Stimulated activated naive CD4-positive, alpha-beta T cell (primary cell): ENCODE data around the gene MTX2.

Experiments used
- DNase-seq, 6 experiments: peaks; one replicate each; lab custom pipeline; 2025; lab: John Stamatoyannopoulos, UW

The MTX2 gene

GRCh38 chr2:176269319-176270099 is at the start of gene MTX2:
TSS of gene MTX2 (plus strand) at chr2:176269442. CDS start at chr2:176269630, 188 bp downstream.
- peak; percentile 52 to 89 (median 78) for DNase-seq

DNA sequence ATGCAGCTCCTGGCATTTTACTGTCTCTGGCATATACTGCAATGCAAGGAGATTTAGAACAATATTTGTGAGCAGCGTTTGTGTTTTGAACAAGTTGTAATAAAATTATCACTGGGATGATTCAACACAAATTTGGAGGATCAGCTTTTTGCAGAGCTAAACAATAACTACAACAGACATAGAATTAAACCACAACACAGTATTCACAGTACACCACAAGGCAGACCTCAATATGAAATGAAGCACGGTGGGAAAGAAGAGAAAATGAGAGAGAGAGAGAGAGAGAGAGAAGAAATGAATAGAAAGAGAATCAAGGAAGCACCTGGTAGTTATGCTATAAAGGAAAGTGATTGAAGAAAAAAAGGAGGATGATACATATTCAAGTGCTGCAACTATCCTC is 41.4 kb upstream of the MTX2 start:
- DNase-seq = no peak

DNA sequence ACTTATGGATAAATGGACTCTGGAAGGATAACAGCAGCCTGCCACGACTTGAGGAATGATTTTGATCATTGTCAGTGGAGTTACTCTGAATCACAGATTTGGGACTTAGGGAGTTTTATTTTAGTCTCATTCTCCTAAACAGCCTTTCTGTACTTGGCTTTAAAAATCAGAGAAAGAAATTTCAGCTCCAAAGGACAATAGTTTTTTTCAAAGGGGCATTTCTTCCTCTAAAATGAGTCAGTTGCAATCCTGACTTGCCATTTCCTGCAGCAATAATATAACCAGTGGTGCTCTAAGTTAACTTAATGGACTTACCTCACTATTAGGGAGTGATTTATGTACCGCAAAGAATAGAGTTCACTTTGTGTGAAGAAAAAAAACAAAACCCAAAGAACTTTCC is 35.1 kb upstream of the MTX2 start:
- no peak for DNase-seq

DNA sequence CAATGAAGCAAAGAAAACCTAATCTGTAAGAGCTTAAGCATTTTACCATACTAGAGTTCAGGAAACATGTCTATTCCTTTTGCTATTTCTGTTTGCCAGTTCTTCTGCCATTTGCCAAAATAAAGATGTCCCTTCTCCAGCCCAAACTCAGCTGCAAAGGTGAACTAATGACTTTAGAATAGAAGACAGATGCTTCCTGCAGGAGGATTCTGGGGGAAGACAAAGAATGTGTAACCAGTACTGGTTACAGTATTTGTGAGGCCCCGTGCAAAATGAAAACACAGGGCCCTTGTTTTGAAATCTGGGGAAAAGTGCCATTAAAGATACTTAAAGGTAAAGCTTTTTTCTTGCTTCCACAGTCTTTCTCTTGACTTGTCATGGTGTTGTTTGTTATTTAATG is 34.3 kb upstream of the MTX2 start:
- DNase-seq = no peak

DNA sequence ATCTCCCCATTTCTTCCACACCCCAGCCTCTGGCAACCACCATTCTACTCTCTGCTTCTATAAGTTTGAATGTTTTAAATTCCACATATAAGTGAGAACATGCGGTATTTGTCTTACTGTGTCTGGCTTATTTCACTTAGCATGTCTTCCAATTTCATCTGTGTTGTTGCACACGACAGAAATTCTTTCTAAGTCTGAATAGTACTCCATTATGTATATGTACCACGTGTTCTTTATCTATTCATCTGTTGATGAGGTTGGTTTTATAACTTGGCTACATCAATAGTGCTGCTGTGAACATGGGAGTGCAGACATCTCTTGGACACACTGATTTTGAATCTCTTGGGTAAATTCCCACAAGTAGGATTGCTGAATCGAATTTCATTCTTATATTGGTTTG is 31.8 kb upstream of the MTX2 start:
- no peak for DNase-seq

- no peak for DNase-seq
Measured at GRCh38 chr2:176239031-176239430, 30.2 kb upstream of the MTX2 start.

GRCh38 chr2:176240301-176240700 is 28.9 kb upstream of the MTX2 start:
- no peak for DNase-seq

- DNase-seq = no peak
Measured at GRCh38 chr2:176242276-176242675, 27.0 kb upstream of the MTX2 start.

GRCh38 chr2:176246331-176246730 is 22.9 kb upstream of the MTX2 start:
- DNase-seq = no peak

GRCh38 chr2:176247859-176248258 is 21.4 kb upstream of the MTX2 start:
- no peak for DNase-seq

DNA sequence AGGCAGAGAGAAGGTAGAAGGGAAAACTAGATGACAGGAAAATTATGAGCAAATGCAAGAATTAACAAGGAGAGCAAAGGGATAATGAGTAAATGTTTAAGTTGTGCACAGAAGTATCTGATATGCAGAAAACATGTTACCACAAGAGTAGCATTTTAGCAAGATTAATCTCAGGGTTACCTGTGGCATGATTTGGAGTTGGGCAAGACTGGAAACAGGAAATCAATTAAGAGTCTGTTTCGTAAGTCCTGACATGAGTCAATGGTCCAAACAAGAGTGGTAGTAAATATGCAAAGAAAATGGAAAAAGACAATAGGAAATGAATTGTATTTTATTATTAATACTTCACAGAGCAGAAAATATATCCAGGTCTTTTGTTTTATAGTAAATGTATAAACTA is 17.3 kb upstream of the MTX2 start:
- no peak for DNase-seq

- DNase-seq = no peak
Measured at GRCh38 chr2:176260689-176261088, 8.6 kb upstream of the MTX2 start.

- no peak for DNase-seq
Measured at GRCh38 chr2:176261136-176261535, 8.1 kb upstream of the MTX2 start.

- DNase-seq = no peak
Measured at GRCh38 chr2:176268976-176269318, 295 bp upstream of the MTX2 start.

DNA sequence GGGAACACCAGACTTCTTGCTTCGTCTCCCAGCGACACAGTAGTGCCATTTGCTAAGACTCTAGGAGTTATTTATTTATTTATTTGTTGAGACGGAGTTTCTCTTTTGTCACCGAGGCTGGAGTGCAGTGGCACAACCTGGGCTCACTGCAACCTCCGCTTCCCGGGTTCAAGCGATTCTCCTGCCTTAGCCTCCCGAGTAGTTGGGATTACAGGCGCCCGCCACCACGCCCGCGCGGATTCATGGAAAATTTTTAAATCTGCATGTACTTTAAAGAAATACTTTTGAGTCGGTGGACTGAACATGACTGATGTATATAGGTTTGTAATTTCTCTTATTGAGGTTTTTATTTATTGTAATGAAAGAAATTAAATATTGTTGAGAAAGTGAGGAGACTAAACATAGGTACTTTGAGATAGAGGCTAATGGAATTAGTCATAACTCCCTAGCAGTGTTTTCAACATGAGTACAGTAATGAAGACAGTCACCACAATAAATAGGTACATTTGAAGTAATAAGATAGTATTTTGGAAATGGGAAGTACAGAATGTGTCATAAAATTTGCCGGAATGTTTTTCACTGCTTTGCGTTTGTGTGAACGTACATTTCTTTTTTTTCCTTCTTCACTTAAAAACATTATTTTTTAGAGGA is 983 bp downstream of the MTX2 start:
- no peak for DNase-seq

- no peak for DNase-seq
Measured at GRCh38 chr2:176272870-176273459, 3.7 kb downstream of the MTX2 start.

DNA sequence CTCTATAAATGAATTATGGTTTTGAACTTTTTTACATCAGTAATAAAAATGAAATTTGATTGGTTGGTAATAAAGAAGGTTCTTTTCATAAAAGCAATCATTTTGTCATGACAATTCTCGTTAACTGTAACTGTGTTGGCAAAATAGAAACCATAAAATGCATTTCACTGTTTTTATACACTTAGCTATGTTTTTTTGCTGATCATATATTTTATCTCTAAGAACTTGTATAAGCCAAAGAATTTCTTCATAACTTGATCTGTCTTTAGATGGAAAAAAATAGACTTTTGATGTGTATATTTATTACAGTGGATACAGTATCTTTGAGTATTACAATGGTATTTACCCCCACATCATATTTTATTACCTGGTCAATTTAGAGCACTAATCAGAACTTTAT is 9.7 kb downstream of the MTX2 start:
- DNase-seq = no peak

DNA sequence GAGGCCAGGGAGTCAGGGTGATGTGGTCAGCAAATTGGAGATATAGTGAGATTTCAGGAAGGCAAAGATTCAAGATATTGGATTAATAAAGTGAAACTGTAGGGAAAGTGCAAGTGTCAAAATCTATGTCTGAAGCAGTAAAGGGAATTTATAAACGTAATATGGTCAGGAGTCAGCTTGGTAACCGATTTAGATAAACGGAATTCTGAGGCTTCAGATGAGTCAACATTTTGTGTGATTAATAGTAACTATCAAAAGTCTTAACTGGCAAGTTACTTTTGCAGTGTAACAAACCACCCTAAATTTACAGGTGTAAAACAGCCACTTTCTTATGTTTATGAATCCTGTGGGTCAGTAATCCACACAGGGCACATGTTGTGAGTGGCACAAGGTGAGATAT is 10.9 kb downstream of the MTX2 start:
- DNase-seq = no peak

GRCh38 chr2:176280867-176281658 is 11.8 kb downstream of the MTX2 start:
- DNase-seq = no peak

- DNase-seq = no peak
Measured at GRCh38 chr2:176283291-176284068, 14.2 kb downstream of the MTX2 start.

DNA sequence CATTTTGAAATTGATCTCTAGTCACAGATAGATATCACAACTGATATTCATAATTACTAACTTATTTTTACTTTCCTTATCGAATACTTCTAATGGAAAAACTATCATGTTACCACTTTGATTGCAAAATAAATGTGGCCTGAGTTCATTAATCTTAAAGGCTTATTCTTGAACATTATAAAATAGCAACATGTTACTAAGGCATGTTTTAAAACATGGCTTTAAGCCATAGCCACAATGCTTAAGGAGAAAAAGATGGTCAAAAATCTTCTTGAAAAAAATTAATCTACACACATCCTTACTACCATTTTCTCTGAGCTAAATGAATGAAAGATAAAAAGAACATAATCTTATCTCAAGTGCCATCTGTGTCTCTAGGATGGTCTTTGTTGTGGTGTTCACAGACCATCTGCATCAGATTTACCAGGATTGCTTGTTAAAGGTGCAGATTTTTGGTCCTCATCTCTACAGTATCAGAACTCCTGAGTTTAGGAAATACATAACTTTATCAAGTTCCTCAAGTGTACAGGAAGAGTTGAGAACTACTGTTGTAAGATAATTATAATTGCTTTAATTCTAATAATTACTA is 15.3 kb downstream of the MTX2 start:
- DNase-seq = no peak
